HepG2 (cell line): ENCODE results near the gene APBB1. TPM values are rescaled to one million over a fixed set of nuclear protein-coding genes. Genes with fewer than 3 reads are reported as not detected.

Source experiments
- EP300 ChIP-seq, 3 experiments: sonication (generic) in 1 of 3; formaldehyde crosslinking in 1 of 3; IDR thresholded peaks; 2 replicates each; pipeline versions ENCODE4 v1.5.1 to v1.6.1; 2011 to 2020; ENCODE audit warnings: low read depth in 2 of 3, low read length in 2 of 3, borderline replicate concordance in 1 of 3, improper control_type of control experiment in 1 of 3, mild to moderate bottlenecking in 1 of 3, missing genetic modification reagents in 1 of 3, moderate library complexity in 1 of 3
- NFKB2 ChIP-seq: sonication (generic); formaldehyde crosslinking; IDR thresholded peaks from 2 replicates; pipeline ENCODE4 v1.4.0; 2020; ENCODE audit warnings: missing genetic modification reagents, borderline replicate concordance
- NR2F1 ChIP-seq, 2 experiments: fragments of 450-650 bp in 1 of 2; formaldehyde crosslinking in 1 of 2; IDR thresholded peaks; 2 replicates each; pipeline versions ENCODE4 v1.5.0 to v1.6.1; 2016 to 2020; ENCODE audit warnings: mild to moderate bottlenecking in 1 of 2, missing compliant biosample characterization in 1 of 2, missing genetic modification reagents in 1 of 2, moderate library complexity in 1 of 2
- PHF20 ChIP-seq: sonication (generic); formaldehyde crosslinking; IDR thresholded peaks from 2 replicates; pipeline ENCODE4 v1.5.0; 2020; ENCODE audit warnings: mild to moderate bottlenecking, missing genetic modification reagents
- RARA ChIP-seq: IDR thresholded peaks from 2 replicates; pipeline ENCODE4 v1.6.1; 2016; ENCODE audit warnings: missing genetic modification reagents, missing compliant biosample characterization
- SAP130 ChIP-seq: IDR thresholded peaks from 2 replicates; pipeline ENCODE4 v1.6.1; 2016; ENCODE audit warnings: low read depth
- ZNF776 ChIP-seq: sonication (generic); formaldehyde crosslinking; IDR thresholded peaks from 2 replicates; pipeline ENCODE4 v1.4.0; 2020; ENCODE audit warnings: mild to moderate bottlenecking, missing genetic modification reagents
- polyA plus RNA-seq, 8 experiments: library from polyadenylated mRNA; depleted of rRNA in 3 of 8; stranded (reverse) in 7 of 8; unstranded in 1 of 8; fragments of >200 nt; fragmentation: Illumina TruSeq in 4 of 8; extraction: Trizol in 4 of 8; gene quantifications; 2 replicates each; pipeline versions ENCODE4 v1.2.1 to v1.2.3, GENCODE V29; 2011 to 2016; ENCODE audit warnings: low read depth in 4 of 8, missing spikeins in 1 of 8, mixed read lengths in 1 of 8; ENCODE audit not compliant: insufficient read depth in 1 of 8
- total RNA-seq, 5 experiments: library from RNA; depleted of rRNA; stranded (reverse); fragments of >200 nt; fragmentation: Illumina TruSeq; extraction: Trizol; gene quantifications; 2 replicates each; pipeline ENCODE4 v1.2.3, GENCODE V29; 2016; ENCODE audit warnings: low read depth in 1 of 5
- TF ChIP-seq, protein P1 (sequence below), 2 experiments: fragments of 450-650 bp in 1 of 2; sonication (generic) in 1 of 2; formaldehyde crosslinking in 1 of 2; IDR thresholded peaks; 2 replicates each; pipeline versions ENCODE4 v1.6.1 to v1.8.0; 2016 to 2022; ENCODE audit warnings: antibody characterized with exemption in 1 of 2, mild to moderate bottlenecking in 1 of 2, missing genetic modification reagents in 1 of 2
- TF ChIP-seq, protein P2 (sequence below): sonication (generic); formaldehyde crosslinking; IDR thresholded peaks from 2 replicates; pipeline ENCODE4 v1.5.0; 2020; ENCODE audit warnings: mild to moderate bottlenecking, missing genetic modification reagents, borderline replicate concordance

Gene APBB1
- total and polyA plus RNA-seq, 2 of the 13 experiments (the other 11 are each of a cell fraction or from before 2014, with no cell fraction given), result 1.7 to 3.5 TPM

DNA sequence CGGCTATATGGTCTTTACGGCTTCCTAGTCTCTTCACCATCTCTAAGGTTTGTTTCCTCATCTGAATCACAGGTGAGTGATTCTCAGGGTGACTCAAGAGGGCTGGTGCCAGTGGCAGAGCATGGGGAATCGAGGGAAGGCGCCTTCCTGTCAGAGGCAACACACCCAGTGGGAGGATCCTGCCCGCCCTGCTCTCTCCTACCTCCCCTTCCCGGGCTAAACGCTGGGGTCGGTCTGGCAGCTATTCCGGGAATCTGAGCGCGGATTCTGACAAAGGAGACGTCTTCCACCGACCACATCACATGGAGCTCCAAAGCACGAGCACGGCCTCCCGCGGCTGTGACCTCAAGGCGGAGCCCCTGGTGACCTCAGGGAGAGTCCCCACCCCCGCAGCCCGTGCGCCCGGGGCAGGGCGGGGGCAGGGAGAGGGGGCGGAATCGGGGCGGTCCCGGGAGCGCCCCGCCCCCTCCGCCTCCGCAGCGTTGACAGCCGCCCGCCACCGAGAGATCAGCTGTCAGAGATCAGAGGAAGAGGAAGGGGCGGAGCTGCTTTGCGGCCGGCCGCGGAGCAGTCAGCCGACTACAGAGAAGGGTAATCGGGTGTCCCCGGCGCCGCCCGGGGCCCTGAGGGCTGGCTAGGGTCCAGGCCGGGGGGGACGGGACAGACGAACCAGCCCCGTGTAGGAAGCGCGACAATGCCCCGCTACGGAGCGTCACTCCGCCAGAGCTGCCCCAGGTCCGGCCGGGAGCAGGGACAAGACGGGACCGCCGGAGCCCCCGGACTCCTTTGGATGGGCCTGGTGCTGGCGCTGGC is 28.8 kb downstream of the APBB1 start, which contains the start of gene SMPD1 (continued):
- TF ChIP-seq, protein P1, sequence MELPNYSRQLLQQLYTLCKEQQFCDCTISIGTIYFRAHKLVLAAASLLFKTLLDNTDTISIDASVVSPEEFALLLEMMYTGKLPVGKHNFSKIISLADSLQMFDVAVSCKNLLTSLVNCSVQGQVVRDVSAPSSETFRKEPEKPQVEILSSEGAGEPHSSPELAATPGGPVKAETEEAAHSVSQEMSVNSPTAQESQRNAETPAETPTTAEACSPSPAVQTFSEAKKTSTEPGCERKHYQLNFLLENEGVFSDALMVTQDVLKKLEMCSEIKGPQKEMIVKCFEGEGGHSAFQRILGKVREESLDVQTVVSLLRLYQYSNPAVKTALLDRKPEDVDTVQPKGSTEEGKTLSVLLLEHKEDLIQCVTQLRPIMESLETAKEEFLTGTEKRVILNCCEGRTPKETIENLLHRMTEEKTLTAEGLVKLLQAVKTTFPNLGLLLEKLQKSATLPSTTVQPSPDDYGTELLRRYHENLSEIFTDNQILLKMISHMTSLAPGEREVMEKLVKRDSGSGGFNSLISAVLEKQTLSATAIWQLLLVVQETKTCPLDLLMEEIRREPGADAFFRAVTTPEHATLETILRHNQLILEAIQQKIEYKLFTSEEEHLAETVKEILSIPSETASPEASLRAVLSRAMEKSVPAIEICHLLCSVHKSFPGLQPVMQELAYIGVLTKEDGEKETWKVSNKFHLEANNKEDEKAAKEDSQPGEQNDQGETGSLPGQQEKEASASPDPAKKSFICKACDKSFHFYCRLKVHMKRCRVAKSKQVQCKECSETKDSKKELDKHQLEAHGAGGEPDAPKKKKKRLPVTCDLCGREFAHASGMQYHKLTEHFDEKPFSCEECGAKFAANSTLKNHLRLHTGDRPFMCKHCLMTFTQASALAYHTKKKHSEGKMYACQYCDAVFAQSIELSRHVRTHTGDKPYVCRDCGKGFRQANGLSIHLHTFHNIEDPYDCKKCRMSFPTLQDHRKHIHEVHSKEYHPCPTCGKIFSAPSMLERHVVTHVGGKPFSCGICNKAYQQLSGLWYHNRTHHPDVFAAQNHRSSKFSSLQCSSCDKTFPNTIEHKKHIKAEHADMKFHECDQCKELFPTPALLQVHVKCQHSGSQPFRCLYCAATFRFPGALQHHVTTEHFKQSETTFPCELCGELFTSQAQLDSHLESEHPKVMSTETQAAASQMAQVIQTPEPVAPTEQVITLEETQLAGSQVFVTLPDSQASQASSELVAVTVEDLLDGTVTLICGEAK (IDR thresholded peaks at IDR 0.05), result no peak
- TF ChIP-seq, protein P1 (CRISPR knock-in tag; IDR thresholded peaks at IDR 0.05), result peak; percentile 44
- TF ChIP-seq PHF20 (CRISPR knock-in tag) (0 out of 2 replicates have a peak, but pooled peaks have one; percentile 43), NR2F1 (CRISPR knock-in tag; IDR thresholded peaks at IDR 0.05) (peak; percentile 81 to 84), NFKB2 (peak; percentile 34; the same call in 1 of the 2 replicates), ZNF776 (CRISPR knock-in tag) (peak; percentile 53; the same call in 1 of the 2 replicates), EP300 (IDR thresholded peaks at IDR 0.05; ENCODE audit: low read depth in 2 of 2, low read length in 2 of 2) (no peak), EP300 (CRISPR knock-in tag; IDR thresholded peaks at IDR 0.05; ENCODE audit: borderline replicate concordance) (no peak), SAP130 (peak; percentile 95), RARA (CRISPR knock-in tag) (0 out of 2 replicates have a peak, but pooled peaks have one; percentile 19)
- TF ChIP-seq, protein P2, sequence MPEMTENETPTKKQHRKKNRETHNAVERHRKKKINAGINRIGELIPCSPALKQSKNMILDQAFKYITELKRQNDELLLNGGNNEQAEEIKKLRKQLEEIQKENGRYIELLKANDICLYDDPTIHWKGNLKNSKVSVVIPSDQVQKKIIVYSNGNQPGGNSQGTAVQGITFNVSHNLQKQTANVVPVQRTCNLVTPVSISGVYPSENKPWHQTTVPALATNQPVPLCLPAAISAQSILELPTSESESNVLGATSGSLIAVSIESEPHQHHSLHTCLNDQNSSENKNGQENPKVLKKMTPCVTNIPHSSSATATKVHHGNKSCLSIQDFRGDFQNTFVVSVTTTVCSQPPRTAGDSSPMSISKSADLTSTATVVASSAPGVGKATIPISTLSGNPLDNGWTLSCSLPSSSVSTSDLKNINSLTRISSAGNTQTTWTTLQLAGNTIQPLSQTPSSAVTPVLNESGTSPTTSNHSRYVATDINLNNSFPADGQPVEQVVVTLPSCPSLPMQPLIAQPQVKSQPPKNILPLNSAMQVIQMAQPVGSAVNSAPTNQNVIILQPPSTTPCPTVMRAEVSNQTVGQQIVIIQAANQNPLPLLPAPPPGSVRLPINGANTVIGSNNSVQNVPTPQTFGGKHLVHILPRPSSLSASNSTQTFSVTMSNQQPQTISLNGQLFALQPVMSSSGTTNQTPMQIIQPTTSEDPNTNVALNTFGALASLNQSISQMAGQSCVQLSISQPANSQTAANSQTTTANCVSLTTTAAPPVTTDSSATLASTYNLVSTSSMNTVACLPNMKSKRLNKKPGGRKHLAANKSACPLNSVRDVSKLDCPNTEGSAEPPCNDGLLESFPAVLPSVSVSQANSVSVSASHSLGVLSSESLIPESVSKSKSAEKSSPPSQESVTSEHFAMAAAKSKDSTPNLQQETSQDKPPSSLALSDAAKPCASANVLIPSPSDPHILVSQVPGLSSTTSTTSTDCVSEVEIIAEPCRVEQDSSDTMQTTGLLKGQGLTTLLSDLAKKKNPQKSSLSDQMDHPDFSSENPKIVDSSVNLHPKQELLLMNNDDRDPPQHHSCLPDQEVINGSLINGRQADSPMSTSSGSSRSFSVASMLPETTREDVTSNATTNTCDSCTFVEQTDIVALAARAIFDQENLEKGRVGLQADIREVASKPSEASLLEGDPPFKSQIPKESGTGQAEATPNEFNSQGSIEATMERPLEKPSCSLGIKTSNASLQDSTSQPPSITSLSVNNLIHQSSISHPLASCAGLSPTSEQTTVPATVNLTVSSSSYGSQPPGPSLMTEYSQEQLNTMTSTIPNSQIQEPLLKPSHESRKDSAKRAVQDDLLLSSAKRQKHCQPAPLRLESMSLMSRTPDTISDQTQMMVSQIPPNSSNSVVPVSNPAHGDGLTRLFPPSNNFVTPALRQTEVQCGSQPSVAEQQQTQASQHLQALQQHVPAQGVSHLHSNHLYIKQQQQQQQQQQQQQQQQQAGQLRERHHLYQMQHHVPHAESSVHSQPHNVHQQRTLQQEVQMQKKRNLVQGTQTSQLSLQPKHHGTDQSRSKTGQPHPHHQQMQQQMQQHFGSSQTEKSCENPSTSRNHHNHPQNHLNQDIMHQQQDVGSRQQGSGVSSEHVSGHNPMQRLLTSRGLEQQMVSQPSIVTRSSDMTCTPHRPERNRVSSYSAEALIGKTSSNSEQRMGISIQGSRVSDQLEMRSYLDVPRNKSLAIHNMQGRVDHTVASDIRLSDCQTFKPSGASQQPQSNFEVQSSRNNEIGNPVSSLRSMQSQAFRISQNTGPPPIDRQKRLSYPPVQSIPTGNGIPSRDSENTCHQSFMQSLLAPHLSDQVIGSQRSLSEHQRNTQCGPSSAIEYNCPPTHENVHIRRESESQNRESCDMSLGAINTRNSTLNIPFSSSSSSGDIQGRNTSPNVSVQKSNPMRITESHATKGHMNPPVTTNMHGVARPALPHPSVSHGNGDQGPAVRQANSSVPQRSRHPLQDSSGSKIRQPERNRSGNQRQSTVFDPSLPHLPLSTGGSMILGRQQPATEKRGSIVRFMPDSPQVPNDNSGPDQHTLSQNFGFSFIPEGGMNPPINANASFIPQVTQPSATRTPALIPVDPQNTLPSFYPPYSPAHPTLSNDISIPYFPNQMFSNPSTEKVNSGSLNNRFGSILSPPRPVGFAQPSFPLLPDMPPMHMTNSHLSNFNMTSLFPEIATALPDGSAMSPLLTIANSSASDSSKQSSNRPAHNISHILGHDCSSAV (CRISPR knock-in tag), result no peak
